Gastrocnemius medialis (tissue), 4 donors: ENCODE measurements around the gene VSX2.

ENCODE experiments used
- CTCF ChIP-seq, 5 experiments: fragments of 450-650 bp in 3 of 5; fragments of 200-600 bp in 2 of 5; sonication (generic) in 2 of 5; IDR thresholded peaks in 4 of 5; conservative IDR thresholded peaks in 1 of 5; 1 replicate in 4 of 5; 2 replicates in 1 of 5; pipeline ENCODE4 v1.5.1; 2016 to 2019; ENCODE audit warnings: antibody characterized with exemption in 5 of 5, mild to moderate bottlenecking in 3 of 5, moderate library complexity in 3 of 5
- POLR2A ChIP-seq, 2 donors: fragments of 450-650 bp; IDR thresholded peaks; one replicate each; pipeline ENCODE4 v1.6.1; 2017; ENCODE audit warnings: antibody characterized with exemption in 2 of 2, mild to moderate bottlenecking in 2 of 2, moderate library complexity in 2 of 2

GRCh38 chr14:74255281-74255680, 16.0 kb downstream of the VSX2 start:
- no peak for TF ChIP-seq CTCF (IDR thresholded peaks at IDR 0.05 in 4 of 5, conservative IDR thresholded peaks at IDR 0.05 in 1 of 5)
- TF ChIP-seq POLR2A (IDR thresholded peaks at IDR 0.05) = no peak
